Measurements from ENCODE around the gene VSIR.

DNA sequence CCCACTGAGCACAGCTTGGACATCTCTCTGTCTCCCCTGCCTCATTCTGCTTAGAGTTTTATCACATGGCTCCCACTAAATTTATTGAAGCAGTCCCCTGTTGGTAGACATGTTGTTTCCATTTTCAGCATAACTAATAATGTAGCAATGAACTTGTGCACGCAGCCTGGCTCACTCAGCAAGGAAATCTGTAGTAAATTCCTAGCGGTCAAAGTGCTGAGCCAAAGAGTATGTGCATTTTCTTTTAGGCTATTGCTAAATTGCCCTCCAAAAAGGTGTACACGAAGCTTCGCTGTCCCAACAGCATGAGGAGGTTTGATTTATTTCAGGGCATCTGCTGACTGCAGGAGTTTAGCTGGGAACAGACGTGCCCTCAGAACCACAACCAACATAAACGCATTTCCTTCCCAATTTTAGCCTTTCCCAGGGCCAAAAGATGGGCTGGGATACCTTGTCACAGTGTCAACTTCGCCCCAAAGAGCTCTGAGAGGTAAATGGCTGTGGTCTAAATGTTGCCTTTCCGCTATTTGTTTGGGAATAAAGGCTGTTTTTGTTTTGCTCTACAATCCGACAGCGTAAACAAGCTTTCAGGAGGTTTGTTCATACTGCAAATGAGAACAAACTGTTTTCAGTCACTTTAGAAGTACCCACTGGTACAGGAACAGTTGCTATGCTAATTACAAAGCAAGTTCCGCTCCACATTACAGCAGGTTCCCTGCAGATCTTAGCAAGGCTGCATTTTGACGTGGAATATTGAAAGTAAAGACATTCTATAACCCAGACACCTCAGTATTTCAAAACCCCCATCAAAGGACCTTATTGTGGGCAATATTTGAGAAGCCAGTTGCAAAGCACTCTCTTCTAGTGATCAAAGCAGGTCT, 16.8 kb downstream of the VSIR start:
- TF ChIP-seq, protein P1, sequence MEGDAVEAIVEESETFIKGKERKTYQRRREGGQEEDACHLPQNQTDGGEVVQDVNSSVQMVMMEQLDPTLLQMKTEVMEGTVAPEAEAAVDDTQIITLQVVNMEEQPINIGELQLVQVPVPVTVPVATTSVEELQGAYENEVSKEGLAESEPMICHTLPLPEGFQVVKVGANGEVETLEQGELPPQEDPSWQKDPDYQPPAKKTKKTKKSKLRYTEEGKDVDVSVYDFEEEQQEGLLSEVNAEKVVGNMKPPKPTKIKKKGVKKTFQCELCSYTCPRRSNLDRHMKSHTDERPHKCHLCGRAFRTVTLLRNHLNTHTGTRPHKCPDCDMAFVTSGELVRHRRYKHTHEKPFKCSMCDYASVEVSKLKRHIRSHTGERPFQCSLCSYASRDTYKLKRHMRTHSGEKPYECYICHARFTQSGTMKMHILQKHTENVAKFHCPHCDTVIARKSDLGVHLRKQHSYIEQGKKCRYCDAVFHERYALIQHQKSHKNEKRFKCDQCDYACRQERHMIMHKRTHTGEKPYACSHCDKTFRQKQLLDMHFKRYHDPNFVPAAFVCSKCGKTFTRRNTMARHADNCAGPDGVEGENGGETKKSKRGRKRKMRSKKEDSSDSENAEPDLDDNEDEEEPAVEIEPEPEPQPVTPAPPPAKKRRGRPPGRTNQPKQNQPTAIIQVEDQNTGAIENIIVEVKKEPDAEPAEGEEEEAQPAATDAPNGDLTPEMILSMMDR (IDR thresholded peaks at IDR 0.05 in 2 of 3, conservative IDR thresholded peaks at IDR 0.05 in 1 of 3; ENCODE audit: control insufficient read depth in 2 of 3, extremely low read depth in 1 of 3, insufficient read depth in 1 of 3, low read depth in 3 of 3, low read length in 3 of 3): no peak
- TF ChIP-seq RUNX3 (IDR thresholded peaks at IDR 0.05; ENCODE audit: low read length): no peak
- no peak for TF ChIP-seq ETV6 (conservative IDR thresholded peaks at IDR 0.05 in 1 of 2, IDR thresholded peaks at IDR 0.05 in 1 of 2; ENCODE audit: borderline replicate concordance in 1 of 2, low read depth in 1 of 2)
- TF ChIP-seq, protein P2, sequence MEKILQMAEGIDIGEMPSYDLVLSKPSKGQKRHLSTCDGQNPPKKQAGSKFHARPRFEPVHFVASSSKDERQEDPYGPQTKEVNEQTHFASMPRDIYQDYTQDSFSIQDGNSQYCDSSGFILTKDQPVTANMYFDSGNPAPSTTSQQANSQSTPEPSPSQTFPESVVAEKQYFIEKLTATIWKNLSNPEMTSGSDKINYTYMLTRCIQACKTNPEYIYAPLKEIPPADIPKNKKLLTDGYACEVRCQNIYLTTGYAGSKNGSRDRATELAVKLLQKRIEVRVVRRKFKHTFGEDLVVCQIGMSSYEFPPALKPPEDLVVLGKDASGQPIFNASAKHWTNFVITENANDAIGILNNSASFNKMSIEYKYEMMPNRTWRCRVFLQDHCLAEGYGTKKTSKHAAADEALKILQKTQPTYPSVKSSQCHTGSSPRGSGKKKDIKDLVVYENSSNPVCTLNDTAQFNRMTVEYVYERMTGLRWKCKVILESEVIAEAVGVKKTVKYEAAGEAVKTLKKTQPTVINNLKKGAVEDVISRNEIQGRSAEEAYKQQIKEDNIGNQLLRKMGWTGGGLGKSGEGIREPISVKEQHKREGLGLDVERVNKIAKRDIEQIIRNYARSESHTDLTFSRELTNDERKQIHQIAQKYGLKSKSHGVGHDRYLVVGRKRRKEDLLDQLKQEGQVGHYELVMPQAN (conservative IDR thresholded peaks at IDR 0.05): no peak
- TF ChIP-seq POLR2A (IDR thresholded peaks at IDR 0.05; ENCODE audit: low read depth, low read length): no peak
- TF ChIP-seq TCF12 (IDR thresholded peaks at IDR 0.05; ENCODE audit: low read depth, low read length): no peak
- no peak for TF ChIP-seq HCFC1 (IDR thresholded peaks at IDR 0.05; ENCODE audit: low read length)
